ENCODE data around the gene ITPR1.
A peak's percentile ranks its signal among the peaks of the same experiment; 100 is the strongest.

Gene ITPR1

DNA sequence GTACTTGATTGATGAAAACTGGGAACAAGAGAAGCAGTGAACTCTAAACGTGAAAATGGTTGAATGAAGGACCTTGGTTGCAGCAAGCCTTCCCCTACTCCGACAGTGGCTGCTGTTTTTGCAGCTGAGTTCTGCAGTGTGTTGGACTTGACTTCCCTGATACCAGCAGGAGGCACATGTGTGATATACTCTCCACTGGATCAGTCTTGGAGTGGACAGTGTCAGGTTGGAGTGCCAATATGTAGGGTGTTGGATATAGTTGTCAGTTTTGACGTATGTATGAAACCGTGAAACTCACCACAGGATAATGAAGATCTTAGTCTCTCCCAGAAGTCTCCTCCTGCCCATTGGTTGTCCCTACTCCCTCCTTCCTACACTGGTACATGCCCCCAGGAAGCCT lies 106.5 kb downstream of the ITPR1 start:
- DNase-seq: no peak

DNA sequence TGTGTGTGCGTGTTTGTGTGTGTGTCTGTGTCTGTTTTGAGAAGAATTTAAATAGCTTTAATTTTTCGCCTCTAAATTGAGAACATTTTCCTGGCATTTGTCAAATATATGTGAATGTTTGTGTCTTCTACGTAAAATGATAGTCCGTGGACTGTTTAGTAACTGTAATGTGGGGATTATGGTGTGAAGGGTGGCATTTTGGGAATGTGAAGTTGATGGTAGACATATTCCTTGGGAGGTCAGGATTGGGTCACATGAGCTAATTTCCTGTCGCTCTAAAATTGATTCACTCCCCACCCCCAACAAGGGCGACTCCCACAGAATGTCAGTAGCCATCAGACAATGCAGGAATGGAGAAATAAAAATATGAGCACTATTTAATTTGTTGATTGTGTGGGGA lies 107.3 kb downstream of the ITPR1 start:
- DNase-seq: no peak

GRCh38 chr3:4601892-4602291 lies 108.7 kb downstream of the ITPR1 start:
- DNase-seq: no peak

GRCh38 chr3:4604693-4605092 lies 111.5 kb downstream of the ITPR1 start:
- DNase-seq: no peak

DNA sequence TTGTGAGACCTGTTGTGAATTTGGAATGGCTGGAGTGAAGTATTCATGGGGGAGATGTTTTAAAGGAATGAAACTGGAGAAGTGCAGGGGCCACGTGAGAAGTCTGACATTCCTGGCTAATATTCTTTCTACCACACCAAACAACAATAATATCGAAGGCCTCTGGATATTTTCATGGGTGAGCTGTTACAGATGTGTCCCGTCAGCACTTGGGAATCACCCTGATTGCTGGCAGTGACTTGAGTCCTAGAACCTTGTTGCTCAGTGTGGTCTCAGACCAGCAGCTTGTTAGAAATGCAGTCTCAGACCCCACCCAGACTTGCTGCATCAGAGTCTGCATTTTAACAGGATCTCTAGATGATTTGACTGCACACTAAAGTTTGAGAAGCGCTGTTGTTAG lies 113.8 kb downstream of the ITPR1 start:
- DNase-seq: no peak

- DNase-seq: no peak
Observed at GRCh38 chr3:4613366-4613765, 120.2 kb downstream of the ITPR1 start.

- no peak for DNase-seq
Observed at GRCh38 chr3:4614070-4614469, 120.9 kb downstream of the ITPR1 start.

DNA sequence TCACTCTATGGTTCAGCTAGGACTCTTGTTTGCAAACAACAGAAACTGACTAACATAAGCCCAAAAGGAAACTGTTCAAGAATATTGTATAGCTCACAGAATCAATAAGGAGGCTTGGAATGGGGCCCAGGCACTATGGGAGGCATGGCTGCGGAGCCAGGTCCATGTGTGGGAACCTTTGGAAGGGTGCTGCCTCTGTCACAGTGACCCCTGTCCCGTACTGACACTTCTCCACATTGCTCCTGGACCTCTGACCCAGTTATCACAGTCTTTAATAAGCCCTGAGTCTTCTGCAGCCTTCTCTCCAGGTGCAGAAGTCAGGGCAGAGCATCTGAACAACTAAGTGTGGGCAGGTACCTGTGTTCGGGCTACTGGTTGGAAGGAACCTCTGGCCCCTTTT lies 121.8 kb downstream of the ITPR1 start:
- DNase-seq: no peak

- DNase-seq: no peak
Observed at GRCh38 chr3:4615750-4616149, 122.6 kb downstream of the ITPR1 start.

GRCh38 chr3:4623421-4623999 lies 130.4 kb downstream of the ITPR1 start:
- no peak for DNase-seq

DNA sequence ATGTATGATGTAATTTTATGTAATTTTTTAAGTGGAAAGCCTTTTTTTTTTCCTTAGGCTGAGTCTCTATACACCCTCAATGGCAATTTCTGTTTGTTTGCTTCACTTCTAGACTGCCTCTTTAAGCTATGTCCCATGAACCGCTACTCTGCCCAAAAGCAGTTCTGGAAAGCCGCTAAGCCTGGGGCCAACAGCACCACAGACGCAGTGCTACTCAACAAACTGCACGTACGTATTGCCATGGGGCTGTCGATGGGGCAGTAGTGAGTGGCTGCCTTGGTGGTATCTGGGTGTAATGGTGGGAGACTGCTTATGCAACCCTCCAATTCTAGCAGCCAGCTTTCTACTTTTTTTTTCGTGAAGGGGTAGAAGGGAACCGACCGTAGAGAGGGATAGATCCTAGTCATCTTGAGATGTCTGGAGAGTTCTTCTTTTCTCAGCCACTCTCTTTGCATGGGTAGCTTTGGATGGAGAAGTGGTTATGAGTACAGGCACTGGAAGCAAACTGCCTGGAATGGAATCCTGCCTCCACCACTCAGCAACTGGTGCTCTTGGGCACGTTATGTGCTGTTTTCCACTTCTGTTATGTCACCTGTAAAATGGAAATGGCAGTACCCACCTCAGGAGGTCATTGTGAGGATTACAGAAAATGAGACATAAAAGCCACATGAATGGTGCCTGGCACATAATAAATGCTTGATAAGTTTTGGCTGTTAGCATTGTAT lies 134.7 kb downstream of the ITPR1 start:
- peak; percentile 75 for DNase-seq

DNA sequence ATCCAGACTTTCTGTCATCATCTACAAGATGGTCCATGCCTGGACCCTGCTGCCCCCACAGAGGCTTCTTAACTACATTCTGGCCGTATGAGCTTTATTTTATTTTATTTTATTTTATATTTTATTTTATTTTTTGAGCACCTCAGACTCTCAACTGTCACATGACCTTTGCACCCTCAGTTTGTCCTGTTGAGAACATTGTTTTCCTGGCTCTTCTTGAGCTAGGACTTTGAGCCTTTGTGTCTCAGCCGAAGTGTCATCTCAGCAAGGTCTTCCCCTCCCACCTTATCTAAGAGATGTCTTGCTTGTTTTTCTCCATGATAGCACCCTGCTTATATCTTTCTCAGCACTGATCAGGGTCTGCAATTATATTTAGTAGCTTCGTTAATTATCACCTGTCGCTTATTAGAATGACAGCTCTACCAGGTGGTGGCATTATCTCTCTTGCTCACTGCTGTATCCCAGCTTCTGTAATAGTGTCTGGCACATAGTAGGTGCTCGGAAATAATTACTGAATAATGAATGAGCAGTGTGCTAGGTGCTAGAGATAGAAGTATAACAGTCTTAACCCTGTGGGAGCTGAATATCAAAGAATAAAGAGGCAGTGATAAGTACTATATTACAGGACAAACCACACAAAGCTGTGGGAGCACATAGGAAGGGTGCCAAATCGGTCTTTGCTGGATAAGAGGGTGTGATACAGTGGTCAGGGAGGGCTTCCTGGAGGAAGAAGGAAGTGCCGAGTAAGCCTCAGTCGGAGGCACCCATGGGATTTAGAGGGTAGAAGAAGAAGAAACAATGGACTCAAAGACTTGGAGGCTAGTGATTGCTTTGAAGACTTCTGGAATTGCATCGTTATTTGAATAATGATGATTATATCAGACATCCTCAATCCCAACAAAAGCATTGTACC lies 136.2 kb downstream of the ITPR1 start:
- DNase-seq: no peak

DNA sequence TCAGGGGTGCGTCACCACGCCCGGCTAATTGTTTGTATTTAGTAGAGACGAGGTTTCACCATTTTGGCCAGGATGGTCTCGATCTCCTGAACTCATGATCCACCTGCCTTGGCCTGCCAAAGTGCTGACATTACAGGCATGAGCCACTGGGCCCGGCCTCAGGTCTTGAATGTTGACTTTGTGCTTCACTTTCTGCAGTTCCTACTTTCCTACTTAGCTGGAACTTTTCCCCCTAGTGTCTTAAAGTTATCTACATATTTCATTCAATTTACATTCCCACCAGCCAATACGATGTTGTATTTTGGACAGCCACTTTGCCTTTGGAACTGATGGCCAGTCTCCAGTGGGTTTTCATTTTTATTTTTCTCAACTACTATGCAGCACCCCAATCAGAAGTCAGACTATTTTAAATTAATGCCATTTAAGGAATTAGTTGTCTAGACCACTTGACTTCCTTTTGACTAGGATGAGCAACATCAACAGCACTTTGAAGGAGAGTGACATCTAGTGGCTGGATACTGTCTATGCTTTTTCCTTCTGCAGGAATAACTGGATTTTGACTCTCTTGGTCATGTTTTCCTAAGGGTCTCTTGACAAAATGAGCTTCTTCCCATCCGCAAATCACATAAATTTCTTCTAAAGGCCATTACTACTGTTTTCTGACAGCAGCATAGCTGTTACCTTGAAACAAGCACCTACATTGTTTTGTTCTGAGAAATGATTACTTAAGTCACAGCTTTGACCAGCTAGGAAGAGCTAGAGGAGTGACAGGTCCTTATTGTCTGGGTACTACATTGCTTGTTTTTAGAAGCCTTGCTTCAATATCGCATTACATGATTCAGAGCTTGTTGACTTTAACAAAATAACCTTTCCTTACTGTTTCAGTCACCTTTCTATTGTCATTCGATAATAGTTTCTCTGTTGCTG lies 140.2 kb downstream of the ITPR1 start:
- peak; percentile 46 for DNase-seq

DNA sequence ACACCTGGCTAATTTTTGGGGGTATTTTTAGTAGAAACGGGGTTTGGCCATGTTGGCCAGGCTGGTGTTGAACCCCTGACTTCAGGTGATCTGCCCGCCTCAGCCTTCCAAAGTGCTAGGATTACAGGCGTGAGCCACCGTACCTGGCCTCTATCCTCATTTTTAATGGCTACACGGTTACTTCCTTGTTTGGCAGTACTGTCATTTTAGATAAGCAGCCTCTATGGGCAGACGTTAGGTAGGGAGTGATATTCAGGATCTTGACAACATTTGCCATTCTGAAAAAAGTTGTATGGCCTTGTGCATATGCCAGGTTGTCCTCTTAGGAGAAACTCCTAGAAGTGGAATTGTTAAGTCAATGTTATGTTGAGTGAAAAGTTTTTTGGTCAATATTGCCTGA lies 141.7 kb downstream of the ITPR1 start:
- no peak for DNase-seq

GRCh38 chr3:4637265-4637664 lies 144.1 kb downstream of the ITPR1 start:
- DNase-seq: peak; percentile 2

GRCh38 chr3:4641863-4642563 lies 148.9 kb downstream of the ITPR1 start:
- no peak for DNase-seq

- DNase-seq: no peak
Observed at GRCh38 chr3:4642611-4643010, 149.5 kb downstream of the ITPR1 start.

DNA sequence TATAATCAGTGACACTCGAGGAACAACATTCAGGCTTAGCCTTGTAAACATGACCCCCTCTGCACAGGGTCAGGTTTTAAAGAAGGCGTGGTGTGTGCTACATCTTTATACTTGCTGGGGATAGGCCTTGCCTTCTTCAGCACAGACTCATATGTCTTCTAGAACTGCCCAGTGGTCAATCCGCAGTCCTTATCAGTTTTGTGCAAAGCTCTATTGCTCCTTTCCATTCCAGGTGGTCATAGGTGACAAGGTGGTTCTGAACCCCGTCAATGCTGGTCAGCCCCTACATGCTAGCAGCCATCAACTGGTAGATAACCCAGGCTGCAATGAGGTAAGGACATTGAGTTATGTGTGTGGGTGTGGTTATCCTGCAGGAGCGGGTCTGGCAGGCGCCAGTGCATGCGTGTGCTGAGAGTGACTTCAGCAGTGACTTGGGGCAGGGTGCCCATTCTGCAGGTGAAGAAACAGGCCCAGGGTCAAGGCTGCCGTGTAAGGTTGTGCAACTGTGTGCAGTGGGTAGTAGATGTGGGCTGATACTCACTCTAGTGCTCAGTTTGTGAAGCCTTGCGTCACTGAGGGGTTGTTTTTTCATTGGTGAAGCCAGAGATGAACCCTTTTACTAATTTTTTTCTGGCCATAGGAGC lies 150.9 kb downstream of the ITPR1 start:
- no peak for DNase-seq

DNA sequence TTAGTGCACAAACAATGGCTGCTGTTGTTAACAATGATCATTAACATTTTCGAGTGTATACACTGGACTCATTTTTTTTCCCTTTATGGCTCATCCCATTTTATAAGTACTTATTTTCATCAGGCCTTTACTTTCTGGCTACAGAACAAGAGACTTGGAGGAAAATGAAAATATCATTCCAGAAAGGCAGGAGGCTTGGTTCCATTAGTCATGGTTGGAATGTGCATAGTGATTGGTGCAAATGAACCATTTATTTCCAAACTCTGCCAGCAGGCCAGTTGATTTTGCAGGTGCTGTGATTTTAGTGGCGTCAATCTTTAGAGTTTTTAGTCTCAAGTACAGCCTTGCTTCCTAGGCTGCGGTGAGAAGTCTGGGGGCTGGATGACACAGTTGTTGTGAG lies 151.8 kb downstream of the ITPR1 start:
- no peak for DNase-seq

DNA sequence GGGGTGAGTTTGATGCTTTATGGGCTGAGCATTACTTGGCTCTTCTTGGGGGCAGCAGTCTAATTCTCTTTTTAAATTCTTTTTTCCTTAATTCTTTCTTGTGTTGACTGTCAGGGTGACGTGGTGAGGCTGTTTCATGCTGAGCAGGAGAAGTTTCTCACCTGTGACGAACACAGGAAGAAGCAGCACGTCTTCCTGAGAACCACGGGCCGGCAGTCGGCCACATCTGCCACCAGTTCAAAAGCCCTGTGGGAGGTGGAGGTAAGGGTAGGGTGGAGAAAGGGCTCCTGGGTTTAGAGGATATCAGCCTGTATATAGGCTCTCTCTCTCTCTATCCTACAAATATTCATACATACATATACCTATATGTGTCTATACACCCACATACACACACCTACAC lies 152.3 kb downstream of the ITPR1 start:
- no peak for DNase-seq

DNA sequence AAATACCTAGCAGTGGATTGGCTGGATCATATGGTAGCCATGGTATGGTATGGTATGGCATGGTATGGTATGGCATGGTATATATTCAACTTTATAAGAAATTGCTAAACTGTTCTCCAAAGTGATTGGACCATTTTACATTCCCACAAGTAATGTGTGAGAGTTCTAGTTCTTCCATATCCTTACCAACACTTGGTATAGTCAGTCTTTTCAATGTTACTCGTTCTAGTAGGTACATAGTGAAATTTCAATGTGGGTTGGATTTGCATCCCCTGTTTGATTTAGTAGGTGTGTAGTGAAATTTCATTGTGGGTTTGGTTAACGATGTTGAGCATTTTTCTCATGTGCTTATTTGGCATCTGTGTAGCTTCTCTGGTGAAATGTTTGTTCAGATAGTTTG lies 154.3 kb downstream of the ITPR1 start:
- DNase-seq: no peak

Measured in DMS79 treated with DMSO at 0.1 percent for 48 hours (cell line).